ENCODE data around the gene SYT1. TPM values are rescaled to one million over a fixed set of nuclear protein-coding genes. Genes with fewer than 3 reads are reported as not detected.

SYT1 gene
- total RNA-seq, 1 experiment from 2014 or later = 44.9 TPM

DNA sequence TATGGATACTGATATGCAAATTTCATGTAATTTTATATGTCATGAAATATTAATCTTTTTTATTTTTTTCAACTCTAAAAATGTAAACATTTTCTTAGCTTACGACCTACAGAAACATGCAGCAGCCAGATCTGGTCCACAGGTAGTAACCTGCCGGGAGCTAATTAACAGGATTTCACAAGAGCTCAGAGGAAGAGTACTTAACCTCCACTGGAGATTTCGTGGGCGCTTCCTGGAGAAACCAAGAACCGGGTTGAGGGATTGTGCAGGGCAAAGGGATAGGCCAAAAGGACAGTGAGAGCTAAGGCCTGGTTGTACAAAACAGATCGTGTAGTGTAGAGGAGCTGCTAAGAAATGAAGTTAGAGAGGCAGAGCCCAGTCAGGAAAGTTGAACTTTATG, 510.5 kb downstream of the SYT1 start:
- RAD21 ChIA-PET (ENCODE audit: low non-redundant PET in 1 of 2, low total read pairs in 2 of 2, uncharacterized antibody in 2 of 2, unreplicated experiment in 2 of 2) = no interaction called here
- CTCF ChIA-PET = interaction anchor here (0.9 to 1.4 kb wide), 2 partner anchors 10 to 33 kb away, joined by 3 to 5 read pairs; no protein-coding TSS in a partner anchor
- ATAC-seq = no peak

DNA sequence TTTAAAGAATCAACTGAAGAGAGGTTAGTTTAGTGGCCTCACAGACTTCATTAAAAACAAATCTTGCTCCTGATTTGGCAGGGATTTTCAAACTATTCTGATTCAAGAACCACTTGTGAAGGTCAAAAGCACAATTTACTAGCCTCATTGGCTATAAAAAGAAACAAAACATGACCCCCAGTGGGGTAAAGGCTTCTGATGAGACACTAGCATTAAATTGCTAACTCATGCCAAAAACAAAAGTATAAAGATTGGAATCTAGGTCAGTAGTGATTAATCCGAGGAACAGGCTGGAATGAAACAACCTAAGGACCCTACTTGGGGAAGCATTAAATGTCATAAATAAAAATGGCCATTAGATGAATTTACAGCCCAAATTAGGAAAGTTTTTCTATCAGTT, 513.9 kb downstream of the SYT1 start:
- Histone ChIP-seq H3K4me1 (ENCODE audit: control insufficient read depth in 1 of 2, insufficient read depth in 2 of 2, low read length in 2 of 2) (no peaks in the 10 kb centered on the region), H3K27ac (ENCODE audit: low read depth, low read length) (no peak overlapping the region), H3K27me3 (ENCODE audit: insufficient read depth, low read length) (no peaks in the 10 kb centered on the region), H3K9me2 (ENCODE audit: insufficient read depth) (no peaks in the 10 kb centered on the region), H3K4me2 (ENCODE audit: low read length) (no peak overlapping the region), H4K20me1 (ENCODE audit: insufficient read depth) (no peaks in the 10 kb centered on the region), H2AFZ (ENCODE audit: low read depth, low read length, poor library complexity, severe bottlenecking) (no peak overlapping the region), H3K36me3 (ENCODE audit: control insufficient read depth in 1 of 2, insufficient read depth in 2 of 2, low read length in 2 of 2) (no peaks in the 10 kb centered on the region), H3K9me3 (ENCODE audit: control insufficient read depth in 1 of 2, insufficient read depth in 1 of 2, low read depth in 1 of 2, low read length in 2 of 2) (no peaks in the 10 kb centered on the region), H3K4me3 (replicated peaks in 1 of 2; ENCODE audit: low read depth in 1 of 2, low read length in 2 of 2) (no peak overlapping the region), H3K9ac (ENCODE audit: low read length) (no peak overlapping the region), H3K79me2 (ENCODE audit: insufficient read depth, low read length) (no peaks in the 10 kb centered on the region)
- BruUV-seq (replicated peaks) = no TSS peak
- POLR2A ChIA-PET = no interaction called here
- DNase-seq (ENCODE audit: low read depth, low spot score) (no peak), ATAC-seq (no peak)
- RAD21 ChIA-PET (ENCODE audit: low non-redundant PET in 1 of 2, low total read pairs in 2 of 2, uncharacterized antibody in 2 of 2, unreplicated experiment in 2 of 2) = no interaction called here
- TF ChIP-seq SIN3A (IDR thresholded peaks at IDR 0.05; ENCODE audit: low read depth) (no peak), JUND (IDR thresholded peaks at IDR 0.05) (no peak), SRF (IDR thresholded peaks at IDR 0.05; ENCODE audit: low read depth) (no peak), EGR1 (IDR thresholded peaks at IDR 0.05; ENCODE audit: low read depth) (no peak), ZFX (IDR thresholded peaks at IDR 0.05) (no peak), POLR2A (IDR thresholded peaks at IDR 0.05; ENCODE audit: borderline replicate concordance, extremely low read depth, insufficient read depth, insufficient read length) (no peak), TCF7L2 (IDR thresholded peaks at IDR 0.05; ENCODE audit: borderline replicate concordance, extremely low read depth, insufficient read depth, insufficient read length) (no peak), FOSL1 (IDR thresholded peaks at IDR 0.05; ENCODE audit: low read depth) (no peak), RAD21 (IDR thresholded peaks at IDR 0.05; ENCODE audit: low read depth) (no peak), YY1 (IDR thresholded peaks at IDR 0.05; ENCODE audit: extremely low read depth, insufficient replicate concordance, low read depth, low read length) (no peak), ZNF274 (IDR thresholded peaks at IDR 0.05; ENCODE audit: low read depth, low read length) (no peak)
- TF ChIP-seq, protein P1, sequence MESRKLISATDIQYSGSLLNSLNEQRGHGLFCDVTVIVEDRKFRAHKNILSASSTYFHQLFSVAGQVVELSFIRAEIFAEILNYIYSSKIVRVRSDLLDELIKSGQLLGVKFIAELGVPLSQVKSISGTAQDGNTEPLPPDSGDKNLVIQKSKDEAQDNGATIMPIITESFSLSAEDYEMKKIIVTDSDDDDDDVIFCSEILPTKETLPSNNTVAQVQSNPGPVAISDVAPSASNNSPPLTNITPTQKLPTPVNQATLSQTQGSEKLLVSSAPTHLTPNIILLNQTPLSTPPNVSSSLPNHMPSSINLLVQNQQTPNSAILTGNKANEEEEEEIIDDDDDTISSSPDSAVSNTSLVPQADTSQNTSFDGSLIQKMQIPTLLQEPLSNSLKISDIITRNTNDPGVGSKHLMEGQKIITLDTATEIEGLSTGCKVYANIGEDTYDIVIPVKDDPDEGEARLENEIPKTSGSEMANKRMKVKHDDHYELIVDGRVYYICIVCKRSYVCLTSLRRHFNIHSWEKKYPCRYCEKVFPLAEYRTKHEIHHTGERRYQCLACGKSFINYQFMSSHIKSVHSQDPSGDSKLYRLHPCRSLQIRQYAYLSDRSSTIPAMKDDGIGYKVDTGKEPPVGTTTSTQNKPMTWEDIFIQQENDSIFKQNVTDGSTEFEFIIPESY (IDR thresholded peaks at IDR 0.05; ENCODE audit: extremely low read depth, insufficient replicate concordance, low read length) = no peak
- intact Hi-C loops (cut with micrococcal nuclease) = loop anchor here (10.0 kb wide), 1 partner anchor 364 kb away; no protein-coding TSS in a partner anchor
- CTCF ChIA-PET = no interaction called here

More for the DNA sequence above, 510.5 kb downstream of the SYT1 start:
- DNase-seq (ENCODE audit: low read depth, low spot score) = no peak
- BruUV-seq (replicated peaks) = no TSS peak
- no peak for TF ChIP-seq EGR1 (IDR thresholded peaks at IDR 0.05; ENCODE audit: low read depth)
- TF ChIP-seq, protein P2, sequence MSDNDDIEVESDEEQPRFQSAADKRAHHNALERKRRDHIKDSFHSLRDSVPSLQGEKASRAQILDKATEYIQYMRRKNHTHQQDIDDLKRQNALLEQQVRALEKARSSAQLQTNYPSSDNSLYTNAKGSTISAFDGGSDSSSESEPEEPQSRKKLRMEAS (IDR thresholded peaks at IDR 0.05) = no peak
- TF ChIP-seq ZFX (IDR thresholded peaks at IDR 0.05) = no peak
- no peak for TF ChIP-seq JUND (IDR thresholded peaks at IDR 0.05)
- no peaks in the 10 kb centered on the region for H3K36me3 ChIP-seq (ENCODE audit: control insufficient read depth in 1 of 2, insufficient read depth in 2 of 2, low read length in 2 of 2)
- H3K9me2 ChIP-seq (ENCODE audit: insufficient read depth) = no peaks in the 10 kb centered on the region
- no peak overlapping the region for H3K27ac ChIP-seq (ENCODE audit: low read depth, low read length)
- no peaks in the 10 kb centered on the region for H4K20me1 ChIP-seq (ENCODE audit: insufficient read depth)
- intact Hi-C loops (cut with micrococcal nuclease) = loop anchor here (10.0 kb wide), 1 partner anchor 360 kb away; no protein-coding TSS in a partner anchor
- H3K4me1 ChIP-seq (ENCODE audit: control insufficient read depth in 1 of 2, insufficient read depth in 2 of 2, low read length in 2 of 2) = no peaks in the 10 kb centered on the region
- H3K9ac ChIP-seq (ENCODE audit: low read length) = no peak overlapping the region
- H3K79me2 ChIP-seq (ENCODE audit: insufficient read depth, low read length) = no peaks in the 10 kb centered on the region
- no peak overlapping the region for H3K4me2 ChIP-seq (ENCODE audit: low read length)
- H2AFZ ChIP-seq (ENCODE audit: low read depth, low read length, poor library complexity, severe bottlenecking) = no peak overlapping the region
- no peaks in the 10 kb centered on the region for H3K9me3 ChIP-seq (ENCODE audit: control insufficient read depth in 1 of 2, insufficient read depth in 1 of 2, low read depth in 1 of 2, low read length in 2 of 2)
- POLR2A ChIA-PET = no interaction called here
- H3K4me3 ChIP-seq (replicated peaks in 1 of 2; ENCODE audit: low read depth in 1 of 2, low read length in 2 of 2) = no peak overlapping the region
- no peaks in the 10 kb centered on the region for H3K27me3 ChIP-seq (ENCODE audit: insufficient read depth, low read length)

All from HCT116 (cell line).